ENCODE data around the gene MUS81.

Gene MUS81

DNA sequence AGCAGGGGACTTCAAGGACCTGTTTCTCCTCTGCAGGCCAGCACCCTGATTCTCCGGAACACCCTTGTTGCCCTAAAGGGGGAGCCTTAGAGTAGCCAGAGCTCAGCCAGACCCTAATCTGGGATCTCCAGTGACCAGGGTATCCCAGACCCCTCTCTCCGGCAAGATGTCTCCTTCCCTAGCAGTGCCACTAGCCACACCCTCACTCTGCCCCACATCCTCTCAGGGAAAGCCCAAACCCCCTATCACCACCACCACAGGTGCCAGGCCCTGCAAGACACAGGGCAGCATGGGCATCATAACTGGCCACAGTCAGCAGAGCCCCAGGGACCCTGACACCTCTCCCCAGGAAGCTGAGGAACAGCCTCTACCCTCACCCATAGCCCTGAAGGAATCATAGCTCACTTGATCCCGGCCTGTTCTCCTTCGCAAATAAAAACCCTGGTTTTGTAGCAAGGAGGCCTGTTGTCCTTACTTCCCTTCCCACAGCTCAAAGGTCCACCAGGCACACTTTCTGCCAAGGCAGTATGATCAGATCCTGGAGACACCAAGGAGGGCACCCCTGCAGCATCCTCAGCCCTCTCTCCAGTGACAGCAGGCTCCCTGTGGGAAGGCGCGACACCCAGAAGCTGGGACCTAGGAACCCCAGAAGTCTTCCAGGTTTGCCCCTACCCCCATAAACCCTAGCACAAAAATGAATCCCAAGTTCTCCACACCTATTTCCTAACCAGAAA lies 6.8 kb upstream of the MUS81 start:
- TF ChIP-seq GATA3 (IDR thresholded peaks at IDR 0.05; ENCODE audit: low read depth, low read length) (no peak), GATA2 (IDR thresholded peaks at IDR 0.05; ENCODE audit: low read depth, low read length) (no peak)

DNA sequence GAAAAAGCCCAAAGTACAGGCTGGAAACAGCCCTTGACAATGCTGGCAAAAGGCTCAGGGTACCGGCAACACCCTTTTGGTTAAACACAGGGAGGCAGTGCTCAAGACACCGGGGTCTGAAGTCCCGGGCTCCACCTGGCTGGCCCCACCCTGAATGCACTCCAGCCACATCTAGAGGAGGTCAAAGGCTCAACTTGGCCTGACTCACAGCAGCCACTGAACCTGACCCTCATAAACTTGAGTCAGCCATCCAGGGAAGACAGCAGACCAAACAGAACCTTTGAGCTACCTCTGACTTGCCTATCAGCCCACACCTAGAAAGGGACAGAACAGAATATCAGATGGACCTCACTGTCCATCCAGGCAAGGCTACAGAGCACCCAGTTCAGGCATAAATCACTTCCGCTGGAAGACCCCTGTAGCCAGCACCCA lies 6.1 kb upstream of the MUS81 start:
- TF ChIP-seq GATA3 (IDR thresholded peaks at IDR 0.05; ENCODE audit: low read depth, low read length) (no peak), GATA2 (IDR thresholded peaks at IDR 0.05; ENCODE audit: low read depth, low read length) (no peak)

DNA sequence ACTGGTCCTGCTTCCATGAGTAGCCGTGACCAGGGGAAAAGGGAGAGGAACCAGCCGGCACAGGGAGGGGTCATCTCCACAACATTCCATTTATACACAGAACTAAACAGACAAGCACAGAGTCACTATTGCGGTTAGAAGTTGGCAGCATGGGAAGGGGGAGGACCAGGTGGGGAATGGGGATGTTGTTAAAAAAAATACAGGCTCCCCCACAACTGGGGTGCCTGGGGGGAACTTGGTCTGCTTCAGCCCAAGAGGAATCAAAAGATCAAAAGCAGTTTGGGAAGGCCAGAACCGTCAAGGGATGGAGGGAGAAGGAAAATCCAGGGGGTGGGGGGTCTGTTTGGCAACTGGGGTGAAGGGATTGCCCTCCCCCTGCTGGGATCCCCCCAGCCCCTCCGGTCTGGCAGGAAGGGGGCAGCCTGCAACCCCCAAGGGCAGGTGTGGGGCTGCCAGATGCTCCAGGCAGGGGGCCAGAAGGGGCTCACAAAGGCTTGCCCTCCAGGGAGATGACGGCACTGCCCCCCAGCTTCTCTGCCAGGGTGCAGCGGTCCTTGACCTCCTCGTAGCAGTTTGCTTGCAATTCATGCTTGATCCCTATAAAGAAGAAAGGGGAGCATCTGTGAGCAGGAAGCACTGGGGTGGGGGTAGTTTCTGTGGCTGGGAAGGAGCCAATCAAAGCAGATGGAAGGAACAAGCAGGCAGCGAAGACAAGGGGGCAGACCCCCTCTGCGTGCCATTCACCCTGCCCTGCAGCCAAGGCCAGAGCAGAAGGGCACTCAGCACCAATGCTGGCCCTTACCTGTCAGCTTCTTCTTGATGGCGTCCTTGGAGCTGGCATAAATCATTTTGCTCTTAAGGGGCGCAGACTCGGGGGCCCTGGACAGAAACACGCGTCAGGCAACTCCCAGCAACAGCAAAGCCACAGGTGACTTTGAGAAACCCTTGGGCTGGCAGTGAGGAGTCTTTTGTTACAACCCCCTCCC lies 5.1 kb upstream of the MUS81 start:
- no peak for TF ChIP-seq GATA2 (IDR thresholded peaks at IDR 0.05; ENCODE audit: low read depth, low read length)
- no peak for TF ChIP-seq GATA3 (IDR thresholded peaks at IDR 0.05; ENCODE audit: low read depth, low read length)

DNA sequence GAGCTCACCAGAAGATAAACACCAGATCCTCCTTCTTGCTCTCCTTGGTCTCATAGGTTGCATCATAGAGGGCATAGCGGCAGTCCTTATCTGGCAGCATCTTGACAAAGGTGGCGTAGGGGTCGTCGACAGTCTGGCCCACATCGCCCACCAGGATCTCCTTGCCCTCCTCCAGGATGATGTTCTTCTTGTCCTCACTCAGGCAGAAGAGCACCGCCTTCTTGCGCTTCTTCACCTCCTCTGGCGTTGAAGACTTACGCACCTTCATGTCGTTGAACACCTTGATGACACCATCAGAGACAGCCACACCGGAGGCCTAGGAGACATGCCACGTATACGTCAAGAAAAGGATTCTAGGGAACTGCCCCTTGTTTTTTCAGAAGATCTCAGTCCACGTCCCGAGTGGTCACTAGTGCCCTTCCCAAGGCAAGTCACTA lies 4.3 kb upstream of the MUS81 start:
- TF ChIP-seq GATA2 (IDR thresholded peaks at IDR 0.05; ENCODE audit: low read depth, low read length) (no peak), GATA3 (IDR thresholded peaks at IDR 0.05; ENCODE audit: low read depth, low read length) (no peak)

DNA sequence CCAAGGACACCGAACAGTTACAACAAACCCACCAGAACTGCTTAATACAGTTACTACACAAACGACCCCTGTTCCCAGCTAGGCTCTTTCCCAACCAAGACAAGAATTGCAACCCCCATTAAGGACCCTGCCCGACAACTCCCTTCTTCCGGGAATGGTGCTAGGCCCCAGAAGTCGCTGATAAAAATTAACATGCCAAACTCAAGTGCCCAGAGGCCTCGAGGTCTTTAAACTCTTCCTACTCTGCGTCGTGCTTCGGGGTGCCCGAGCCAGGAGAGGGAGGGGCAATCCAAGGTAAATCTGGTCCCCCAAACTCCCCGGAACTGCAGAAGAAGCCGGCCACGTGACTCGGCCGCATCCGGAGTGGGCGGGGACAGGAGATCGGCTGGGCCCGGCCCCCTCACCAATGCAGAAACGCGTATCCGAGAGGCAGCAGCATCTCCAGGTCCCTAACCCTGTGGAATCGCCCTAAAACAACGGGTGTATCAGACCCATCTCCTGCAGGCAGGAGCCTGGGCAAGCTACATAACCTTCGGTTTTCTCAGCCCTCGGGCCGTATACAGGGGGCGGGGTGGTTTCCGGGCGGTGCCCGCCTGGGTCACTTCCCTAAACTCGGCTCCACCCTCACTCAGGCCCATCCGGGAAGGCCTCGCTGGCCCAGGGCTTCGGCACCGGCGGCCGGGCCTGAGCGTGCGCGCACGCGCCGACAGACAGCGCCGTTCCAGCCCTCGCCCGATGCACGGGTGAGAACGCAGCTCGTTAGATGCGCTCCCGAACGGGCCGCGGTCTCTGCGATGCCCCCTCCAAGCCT lies 3.3 kb upstream of the MUS81 start:
- TF ChIP-seq GATA3 (IDR thresholded peaks at IDR 0.05; ENCODE audit: low read depth, low read length), result no peak
- no peak for TF ChIP-seq GATA2 (IDR thresholded peaks at IDR 0.05; ENCODE audit: low read depth, low read length)

DNA sequence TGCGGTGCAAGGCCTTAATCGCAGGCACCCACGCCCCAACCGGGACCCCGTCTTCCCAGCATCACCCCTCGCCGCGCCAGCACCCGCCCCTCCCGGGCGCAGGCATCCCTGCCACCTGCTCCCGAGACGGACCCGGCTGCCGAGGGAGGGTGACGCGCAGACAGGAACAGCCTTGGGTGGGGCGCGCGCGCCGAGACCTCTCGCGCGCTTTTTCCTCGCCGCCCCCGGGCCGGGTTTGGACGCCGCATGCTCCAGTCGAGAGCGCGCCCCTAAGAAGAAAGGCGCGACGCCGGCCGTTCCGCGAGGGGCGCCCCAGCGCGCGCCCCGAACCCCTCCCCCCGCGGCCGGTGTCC lies 2.8 kb upstream of the MUS81 start:
- TF ChIP-seq GATA2 (IDR thresholded peaks at IDR 0.05; ENCODE audit: low read depth, low read length), result no peak
- TF ChIP-seq GATA3 (IDR thresholded peaks at IDR 0.05; ENCODE audit: low read depth, low read length), result no peak

DNA sequence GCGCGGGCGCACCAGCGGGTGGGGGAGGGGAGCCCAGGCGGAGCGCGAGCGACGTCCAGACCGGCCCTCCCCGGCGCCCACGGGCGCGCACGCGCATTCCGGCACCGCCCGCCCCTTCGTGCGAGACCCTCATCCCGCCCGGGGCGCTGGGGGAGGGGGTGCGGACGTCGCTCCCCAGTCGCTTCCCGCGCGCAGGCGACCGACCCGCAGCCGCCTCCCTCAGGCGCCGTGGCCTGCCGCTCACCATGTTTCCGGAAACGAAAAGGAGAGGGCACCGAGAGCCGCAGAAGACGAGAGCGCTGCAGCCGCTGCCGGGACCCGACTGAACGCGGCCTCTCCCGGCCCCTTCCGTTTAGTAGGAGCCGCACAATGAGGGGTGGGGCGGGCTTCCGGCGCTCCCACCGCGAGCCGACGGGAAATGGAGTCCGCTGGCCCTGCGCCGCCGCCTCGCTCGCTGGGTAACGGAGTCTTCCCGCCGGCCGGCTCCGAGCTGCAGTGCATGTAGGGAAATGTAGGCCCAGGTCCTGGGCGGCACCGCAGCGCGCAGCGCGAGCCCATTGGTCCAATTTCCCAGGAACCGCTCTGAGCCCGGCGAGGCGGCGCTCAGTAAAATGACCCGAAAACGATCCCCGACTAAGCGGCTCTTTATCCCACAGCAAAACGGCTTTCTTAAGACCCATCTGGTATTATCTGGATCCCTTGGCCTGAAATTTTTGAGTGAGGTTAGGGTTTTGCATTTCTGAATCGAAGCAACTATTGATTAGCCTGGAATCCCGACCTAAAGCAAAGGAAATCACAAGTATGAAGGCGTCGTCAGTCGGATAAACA lies 2.2 kb upstream of the MUS81 start, which contains the start of gene CFL1:
CFL1 (minus strand) TSS at position 328 of the 828 bp plus-strand sequence; CDS start at position 247, 81 bp downstream.
- TF ChIP-seq GATA3 (IDR thresholded peaks at IDR 0.05; ENCODE audit: low read depth, low read length) (no peak), GATA2 (IDR thresholded peaks at IDR 0.05; ENCODE audit: low read depth, low read length) (no peak)

DNA sequence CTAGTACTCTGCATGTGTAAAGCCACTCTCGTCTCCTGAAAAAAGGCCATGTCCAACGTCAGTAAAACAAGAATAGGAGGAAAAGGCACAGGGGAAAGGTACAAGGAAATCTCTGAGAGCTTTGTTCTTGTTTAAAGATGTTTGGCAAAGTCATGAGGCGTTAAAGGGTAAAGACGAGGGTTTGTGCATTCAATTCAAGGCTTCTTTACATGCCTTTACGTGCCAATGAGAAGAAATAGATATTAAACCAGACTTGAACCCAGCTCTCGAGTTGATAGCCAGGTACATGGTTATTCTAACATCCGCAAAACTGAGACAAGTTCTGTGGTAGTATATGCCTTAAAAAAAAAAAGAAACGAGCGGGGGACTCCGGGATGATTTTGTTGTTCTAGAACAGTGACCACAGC lies 1.5 kb upstream of the MUS81 start:
- TF ChIP-seq GATA2 (IDR thresholded peaks at IDR 0.05; ENCODE audit: low read depth, low read length) (no peak), GATA3 (IDR thresholded peaks at IDR 0.05; ENCODE audit: low read depth, low read length) (no peak)

DNA sequence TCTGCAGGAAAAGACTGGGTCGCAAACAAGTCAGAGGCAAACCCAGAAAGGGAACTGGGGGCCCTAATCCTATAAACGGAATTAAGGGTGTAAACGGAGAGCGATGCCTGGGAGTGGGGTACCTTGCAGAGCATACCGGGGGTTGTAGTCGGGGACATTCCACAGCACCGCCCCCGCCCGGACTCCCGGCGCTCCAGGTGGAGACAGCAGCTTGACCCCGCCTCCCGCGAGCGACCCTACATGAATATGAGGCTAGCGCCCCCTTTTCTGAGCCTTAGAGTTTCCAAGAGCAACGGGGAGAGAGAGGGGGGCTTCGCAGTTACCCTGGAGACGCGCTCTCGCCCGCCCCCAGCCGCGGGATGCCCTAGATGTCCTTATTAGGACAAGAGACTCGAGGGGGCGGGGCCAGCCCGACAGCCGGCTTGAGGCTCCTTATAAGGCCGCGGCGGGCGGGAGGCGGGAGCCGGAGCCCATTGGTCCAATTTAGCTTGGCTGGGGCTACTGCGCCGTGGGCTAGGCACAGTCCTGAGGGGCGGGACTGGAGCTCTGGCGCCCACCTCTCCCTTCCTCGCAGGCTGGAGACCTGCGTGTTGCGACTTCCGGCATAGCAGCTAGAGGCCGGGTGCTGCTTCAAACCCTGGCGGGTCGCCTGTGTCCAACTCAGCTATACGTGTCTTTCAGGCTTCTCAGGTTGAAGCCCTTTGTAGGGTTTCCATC lies 980 bp upstream of the MUS81 start:
- TF ChIP-seq GATA3 (IDR thresholded peaks at IDR 0.05; ENCODE audit: low read depth, low read length) (no peak), GATA2 (IDR thresholded peaks at IDR 0.05; ENCODE audit: low read depth, low read length) (no peak)

DNA sequence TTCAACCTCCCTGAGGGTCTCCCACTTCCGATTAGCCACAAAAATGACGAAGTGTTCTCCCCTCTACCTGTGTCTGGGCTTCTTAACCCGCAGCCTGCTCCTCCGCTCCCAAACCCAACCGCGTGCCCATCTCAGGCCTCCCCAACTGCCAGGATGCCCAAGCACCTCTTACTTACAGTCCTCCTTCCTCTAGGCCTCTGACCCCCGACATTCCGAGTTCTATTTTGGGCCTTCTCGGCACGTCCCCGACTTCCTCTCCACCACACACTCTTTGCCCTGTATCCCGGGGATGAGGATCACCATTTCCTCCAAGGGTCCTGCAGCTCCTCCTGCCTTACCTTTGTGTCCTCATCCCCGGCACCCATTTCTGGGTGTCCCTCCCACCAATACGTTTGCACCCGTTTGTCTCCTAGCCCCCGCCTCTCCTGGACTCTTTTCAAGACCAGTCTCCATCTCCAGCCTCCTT lies 388 bp upstream of the MUS81 start:
- no peak for TF ChIP-seq GATA2 (IDR thresholded peaks at IDR 0.05; ENCODE audit: low read depth, low read length)
- TF ChIP-seq GATA3 (IDR thresholded peaks at IDR 0.05; ENCODE audit: low read depth, low read length), result no peak

DNA sequence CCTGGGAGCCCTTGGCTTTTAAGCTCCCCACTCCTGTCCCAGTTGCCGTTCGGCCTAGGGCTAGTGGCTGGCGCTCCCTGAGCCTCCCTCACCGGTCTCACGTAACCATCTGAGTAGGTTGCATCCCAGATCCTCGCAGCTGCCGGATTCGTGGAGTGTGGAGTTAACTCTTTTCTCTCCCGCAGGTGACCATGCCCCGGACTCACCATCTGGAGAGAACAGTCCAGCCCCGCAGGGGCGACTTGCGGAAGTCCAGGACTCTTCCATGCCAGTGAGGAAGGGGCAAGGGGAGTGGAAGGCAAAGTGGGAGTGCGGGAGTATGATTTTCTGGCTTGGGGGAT lies 902 bp downstream of the MUS81 start:
- no peak for TF ChIP-seq GATA3 (IDR thresholded peaks at IDR 0.05; ENCODE audit: low read depth, low read length)
- TF ChIP-seq GATA2 (IDR thresholded peaks at IDR 0.05; ENCODE audit: low read depth, low read length), result no peak

DNA sequence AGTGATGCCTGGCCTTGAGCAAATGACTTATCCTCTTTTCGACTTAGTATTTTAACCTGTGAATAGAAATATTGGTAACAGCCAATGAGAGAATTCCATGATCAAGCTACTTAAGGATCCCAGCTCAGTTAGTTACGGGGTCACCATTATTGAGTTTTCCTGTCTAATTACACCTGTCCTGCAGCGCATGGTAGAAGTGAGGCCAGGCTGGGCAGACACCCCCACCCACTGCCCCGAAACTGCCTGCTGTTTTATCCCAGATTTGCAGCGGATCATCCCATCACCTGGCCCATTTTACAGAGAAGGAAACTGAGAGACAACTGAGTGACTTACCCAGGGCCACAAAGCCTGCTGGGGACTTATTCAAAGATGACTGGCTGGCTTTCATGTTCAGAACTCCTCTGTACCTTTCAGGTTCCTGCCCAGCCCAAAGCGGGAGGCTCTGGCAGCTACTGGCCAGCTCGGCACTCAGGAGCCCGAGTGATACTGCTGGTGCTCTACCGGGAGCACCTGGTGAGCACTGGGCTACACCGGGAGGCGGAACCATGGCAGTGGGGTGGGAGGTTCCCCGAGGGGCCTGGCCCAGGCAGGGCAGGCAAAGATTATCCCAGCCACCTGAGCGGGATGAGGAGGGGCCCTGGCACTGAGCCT lies 1.4 kb downstream of the MUS81 start:
- no peak for TF ChIP-seq GATA3 (IDR thresholded peaks at IDR 0.05; ENCODE audit: low read depth, low read length)
- no peak for TF ChIP-seq GATA2 (IDR thresholded peaks at IDR 0.05; ENCODE audit: low read depth, low read length)

Data from SH-SY5Y (cell line).